DMS79 treated with DMSO at 0.1 percent for 48 hours (cell line): Measurements from ENCODE around the gene TUBB6.

Source experiments
- DNase-seq: peaks from one replicate; lab custom pipeline; 2025; lab: John Stamatoyannopoulos, UW

The TUBB6 gene

DNA sequence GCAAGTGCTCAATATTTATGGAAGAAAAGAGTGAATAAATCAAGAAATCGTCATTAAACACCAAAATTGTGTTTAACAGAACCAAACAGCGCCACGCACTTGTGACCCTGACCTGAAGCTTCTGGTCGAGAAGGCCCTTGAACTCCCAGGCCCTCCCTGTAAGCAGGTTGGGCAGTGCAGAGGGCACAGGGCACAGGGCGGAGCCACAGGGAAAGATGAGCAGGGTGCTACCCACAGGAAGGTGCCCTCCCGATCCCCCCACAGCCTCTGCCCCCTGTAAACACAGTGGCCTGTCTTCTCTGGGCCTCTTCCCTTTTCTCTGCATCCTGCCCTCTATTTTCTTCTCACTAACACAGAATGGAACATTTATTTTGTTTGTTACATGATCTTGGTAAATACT, 16.9 kb upstream of the TUBB6 start:
- DNase-seq: no peak

DNA sequence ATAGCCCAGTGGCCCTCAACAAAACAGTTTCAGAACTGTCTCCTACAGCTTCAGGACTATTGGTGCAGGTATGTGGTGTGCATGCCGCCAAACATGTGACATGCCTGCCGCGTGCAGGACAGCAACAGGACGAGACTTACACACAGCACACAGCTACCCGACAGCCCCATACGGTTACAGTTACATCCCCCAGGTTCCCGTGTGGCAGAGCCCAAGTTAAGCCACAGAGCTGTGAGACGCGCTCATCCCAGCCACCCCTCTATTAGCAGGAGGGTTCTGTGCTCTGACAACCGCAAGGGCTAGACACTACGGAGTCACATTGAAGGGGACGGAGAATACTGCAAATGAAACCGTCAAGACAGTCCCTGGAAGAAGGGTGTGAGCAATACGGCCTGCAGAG, 16.4 kb upstream of the TUBB6 start:
- DNase-seq: no peak

DNA sequence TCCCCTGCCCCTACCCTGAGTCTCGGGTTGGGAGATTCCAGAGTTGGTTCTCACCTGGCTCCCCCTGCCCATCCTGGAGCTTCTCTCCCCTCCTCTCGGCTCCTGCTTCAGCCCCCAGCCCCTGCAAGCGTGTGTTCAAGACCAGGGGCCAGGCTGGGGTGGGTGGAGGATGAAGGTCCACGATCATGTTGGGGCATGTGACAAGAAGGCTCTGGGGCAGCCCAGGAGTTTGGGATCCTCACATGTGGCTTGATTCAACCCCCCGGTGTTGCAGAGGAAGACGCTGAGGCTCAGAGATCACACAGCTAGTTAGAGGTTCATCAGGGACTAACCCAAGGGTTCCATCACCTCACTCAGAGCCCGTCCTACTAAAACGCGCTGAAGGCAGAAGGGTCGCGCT, 14.2 kb upstream of the TUBB6 start:
- DNase-seq: no peak

DNA sequence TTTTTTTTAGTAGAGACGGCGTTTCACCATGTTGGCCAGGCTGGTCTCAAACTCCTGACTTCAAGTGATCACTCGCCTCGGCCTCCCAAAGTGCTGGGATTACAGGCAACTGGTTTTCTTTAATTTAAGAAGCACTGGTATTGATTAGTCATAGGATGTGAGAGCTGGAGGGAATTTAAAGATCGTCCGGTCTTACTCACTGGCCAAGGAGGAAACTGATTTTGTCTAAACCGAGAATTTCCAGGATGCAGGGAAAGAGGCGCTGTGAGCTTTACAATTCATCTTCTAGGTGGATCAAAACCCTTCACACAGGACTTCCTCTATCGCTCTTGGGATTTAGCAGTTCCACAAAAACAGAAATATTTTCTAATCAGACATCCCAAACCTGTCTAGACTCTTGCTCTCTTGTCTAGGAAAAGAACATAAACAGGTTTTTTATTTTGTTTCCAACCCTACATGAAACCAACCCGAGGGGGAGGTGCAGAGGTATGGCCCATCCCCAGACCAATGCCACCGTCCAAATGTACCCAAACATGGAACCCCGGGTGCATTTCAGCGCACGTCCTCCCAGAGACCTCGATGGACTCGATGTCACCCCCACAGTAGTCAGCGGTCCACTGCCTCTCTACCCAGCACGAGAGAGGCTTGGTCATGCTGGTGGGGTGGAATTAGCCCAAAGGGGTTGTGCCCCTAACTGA, 12.5 kb upstream of the TUBB6 start:
- no peak for DNase-seq

DNA sequence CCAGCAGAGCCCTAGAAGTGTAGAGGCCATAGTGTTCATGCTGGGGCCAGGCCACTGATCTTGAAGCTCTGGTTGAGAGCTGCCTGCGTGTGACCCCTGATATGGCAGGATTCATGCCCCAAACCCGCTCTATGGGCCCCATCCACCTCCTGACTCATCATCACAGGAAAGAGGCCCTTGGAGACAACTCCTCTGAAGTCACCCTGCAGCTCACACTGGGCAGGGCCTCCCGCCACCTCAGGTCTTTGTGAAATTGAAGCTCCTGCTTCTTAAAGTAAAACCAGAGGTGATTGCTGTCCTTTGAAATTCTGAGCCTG, 12.0 kb upstream of the TUBB6 start:
- no peak for DNase-seq

DNA sequence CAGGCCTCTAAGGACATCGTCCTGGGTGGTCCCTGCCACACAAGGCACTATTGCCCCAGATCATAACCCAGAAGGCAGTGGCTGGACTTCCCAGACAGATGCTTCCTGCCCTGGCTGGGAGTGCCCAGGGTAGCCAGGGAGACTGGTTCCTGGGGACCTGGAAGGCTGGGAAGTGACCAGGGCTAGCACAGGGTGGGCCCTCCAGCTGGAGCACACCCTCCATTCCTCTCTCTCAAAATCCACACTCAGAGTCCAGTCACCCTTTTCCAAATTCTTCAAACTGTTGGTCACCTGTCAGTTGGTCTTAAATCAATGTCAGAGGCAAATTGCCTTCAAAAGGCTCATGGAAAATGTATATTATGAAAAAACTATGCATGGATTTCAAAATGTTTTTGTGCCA, 11.6 kb upstream of the TUBB6 start:
- DNase-seq: no peak

DNA sequence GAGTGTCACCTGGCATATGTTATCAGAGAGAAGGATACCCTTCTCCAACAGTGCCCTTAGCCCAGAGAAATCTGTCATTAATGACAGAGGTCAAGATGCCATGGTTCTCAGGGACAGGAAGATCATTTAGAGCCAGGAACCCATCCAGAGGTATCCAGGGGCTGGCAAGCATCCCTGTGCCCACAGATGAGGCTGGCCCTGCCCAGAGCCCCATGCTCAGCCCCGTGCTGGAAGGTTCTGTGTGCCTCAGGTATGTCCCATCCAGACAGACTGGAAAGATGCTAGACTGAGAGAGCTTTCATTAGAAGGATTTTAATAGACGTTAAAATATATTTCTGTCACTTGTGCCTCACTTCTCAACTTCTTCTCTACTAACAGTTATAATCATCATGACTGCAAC, 8.2 kb upstream of the TUBB6 start:
- no peak for DNase-seq

DNA sequence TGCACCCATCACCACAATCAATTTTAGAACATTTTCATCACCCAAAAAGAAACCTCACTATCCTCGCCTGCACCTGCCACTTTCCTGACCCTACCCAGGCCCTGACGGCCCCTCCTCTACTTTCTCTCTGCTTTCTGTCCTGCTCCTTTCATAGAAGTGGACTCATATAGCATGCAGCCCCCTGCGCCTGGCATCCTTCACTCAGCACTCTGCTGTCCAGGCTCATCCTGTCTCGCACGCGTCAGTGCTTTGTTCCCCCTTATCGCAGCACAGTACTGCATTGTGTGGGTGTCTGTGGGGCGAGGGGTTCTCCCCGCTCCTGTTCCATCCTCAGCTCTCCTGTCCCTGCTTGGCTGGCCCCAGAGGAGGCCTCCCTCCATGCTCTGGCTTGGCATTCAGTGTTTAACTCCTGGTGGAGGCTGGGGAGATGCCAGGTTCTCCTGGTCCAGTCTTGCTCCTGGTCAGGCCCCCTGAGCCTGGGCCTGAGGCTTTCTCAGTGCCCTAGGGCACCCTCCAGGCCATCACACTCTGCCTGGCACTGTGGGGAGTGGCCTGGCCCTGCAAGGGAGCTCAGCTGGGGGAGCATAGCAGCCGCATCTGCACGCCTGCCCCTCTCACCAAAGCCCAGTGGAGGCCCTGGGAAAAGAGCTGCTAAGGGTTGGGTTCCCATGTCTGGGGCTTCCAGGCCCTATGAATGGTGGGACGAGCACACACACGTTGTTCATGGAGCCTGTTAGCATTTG, 6.6 kb upstream of the TUBB6 start:
- no peak for DNase-seq

DNA sequence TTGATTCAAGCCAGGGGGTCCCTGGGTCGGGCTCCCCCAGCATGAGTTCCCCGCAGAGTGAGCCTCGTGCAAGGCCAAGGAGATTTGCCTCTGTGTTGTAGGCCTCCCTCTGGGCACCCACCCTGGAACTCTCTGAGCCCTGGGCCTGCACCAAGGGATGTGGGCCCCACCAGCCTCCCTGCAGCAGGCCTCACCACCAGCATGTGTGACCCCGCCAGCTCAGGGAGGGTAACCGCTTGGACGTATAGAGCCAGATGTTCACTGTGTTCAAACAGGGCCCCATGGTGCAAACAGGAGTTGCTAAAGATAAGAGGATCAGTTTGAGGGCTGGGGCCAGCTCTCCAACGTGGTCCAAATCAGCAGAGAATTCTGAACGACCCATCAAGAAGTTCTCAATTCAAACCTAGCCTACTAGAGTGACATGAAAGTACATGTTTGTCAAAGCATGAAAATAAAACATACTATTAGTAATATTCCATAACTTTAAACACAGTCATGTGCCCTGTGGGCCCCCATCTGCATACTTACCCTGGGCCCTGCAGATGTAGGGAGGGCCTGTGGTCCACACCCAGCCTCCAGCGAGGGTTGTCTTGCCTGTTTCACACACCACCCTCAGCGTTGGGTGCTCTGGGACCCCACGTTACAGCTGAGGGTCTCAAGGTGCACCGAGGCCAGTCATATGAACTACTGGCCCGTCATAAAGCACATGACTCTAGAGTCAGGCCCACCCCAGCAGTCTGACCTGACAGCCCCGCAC, 5.5 kb upstream of the TUBB6 start:
- no peak for DNase-seq

DNA sequence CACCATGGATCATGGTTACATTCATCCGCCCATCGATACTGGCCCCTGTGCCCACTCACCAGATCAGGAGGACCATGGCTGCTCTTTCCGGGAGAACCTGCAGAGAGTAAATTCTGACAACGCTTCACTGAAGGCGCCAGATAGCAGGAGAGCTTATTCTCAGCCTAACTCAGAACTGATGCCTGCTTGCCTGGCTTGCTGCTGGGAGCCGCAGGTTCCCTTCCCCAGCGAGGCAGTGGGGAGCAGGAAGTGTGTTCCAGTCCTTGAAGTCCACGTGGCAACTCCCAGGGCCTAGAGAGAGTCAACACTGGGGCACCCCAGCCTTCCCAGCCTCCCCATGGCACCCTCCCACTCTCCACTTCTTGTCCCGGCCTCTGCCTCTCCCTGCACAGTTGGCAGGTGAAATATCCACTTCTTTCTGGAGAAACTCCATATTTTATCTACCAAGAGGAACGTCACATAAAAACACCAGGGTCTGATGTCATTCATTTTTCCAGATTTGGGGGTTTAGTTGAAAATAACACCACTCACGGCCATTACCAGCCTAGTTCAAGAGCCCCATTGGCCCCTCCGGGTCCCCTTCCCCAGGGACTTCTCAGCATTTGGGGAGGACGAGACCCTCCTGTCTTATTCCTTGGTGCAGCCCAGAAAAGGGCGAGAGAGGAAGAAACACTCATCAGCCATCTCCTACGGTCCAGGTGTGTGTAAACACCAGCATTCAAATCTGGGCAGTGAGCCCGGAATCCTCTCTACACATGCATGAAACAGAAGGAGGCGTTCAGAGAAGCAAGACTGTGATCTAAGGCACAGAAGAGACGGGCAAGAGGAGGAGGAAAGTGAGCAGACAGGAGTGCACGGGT, 3.5 kb upstream of the TUBB6 start:
- DNase-seq: peak; percentile 94

DNA sequence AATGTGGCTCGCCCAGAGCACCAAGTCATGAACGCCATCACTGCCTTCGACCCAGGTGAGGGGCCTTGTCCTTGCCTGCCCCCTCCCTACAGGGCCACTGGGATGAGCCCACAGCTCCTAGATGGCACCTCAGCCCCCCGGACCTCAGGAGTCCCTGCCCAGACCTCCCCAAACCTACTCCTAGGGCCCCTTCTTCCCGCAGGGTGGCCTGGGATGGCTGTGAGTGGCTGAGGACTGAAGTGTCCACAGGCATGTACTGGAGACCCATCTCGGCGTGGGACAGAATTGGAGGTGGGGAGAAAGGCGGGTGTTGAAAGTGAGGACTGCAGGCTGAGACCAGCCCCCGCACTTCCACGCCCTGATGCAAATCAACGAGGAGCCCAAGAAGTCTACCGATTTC, 2.8 kb upstream of the TUBB6 start:
- DNase-seq: no peak

DNA sequence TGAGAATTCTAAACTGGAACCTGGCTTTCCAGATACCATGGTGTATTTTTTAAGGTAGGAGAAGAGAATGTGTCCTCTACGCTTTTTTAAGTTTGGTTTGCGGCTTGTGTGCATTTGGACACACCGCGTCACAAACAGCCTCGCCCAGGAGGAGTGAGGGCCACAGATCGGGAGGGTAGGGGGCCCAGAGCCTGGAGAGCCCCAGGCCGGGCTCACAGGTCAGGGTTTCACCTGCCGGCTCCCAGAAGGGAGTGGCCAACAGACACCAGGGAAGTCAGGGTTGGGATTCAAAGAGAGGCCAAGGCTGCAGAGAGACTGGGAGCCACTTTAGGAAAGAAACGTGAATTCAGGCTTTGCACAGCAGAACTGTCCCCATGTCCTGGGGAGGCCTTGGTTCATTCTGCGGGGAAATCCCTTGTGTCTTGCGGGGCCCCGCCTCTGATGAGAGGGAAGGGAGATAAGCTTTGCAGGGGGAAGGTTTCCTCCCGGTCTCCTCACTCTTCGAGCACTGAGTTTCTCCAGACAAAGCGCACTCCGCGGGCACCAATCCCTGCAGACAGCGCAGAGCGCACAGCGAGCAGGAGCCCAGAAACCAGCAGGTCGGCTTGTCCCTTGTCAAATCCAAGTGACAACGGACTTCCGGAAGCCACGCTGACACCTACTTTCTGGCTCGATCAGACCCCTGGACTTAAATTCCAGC, 2.0 kb upstream of the TUBB6 start:
- no peak for DNase-seq

DNA sequence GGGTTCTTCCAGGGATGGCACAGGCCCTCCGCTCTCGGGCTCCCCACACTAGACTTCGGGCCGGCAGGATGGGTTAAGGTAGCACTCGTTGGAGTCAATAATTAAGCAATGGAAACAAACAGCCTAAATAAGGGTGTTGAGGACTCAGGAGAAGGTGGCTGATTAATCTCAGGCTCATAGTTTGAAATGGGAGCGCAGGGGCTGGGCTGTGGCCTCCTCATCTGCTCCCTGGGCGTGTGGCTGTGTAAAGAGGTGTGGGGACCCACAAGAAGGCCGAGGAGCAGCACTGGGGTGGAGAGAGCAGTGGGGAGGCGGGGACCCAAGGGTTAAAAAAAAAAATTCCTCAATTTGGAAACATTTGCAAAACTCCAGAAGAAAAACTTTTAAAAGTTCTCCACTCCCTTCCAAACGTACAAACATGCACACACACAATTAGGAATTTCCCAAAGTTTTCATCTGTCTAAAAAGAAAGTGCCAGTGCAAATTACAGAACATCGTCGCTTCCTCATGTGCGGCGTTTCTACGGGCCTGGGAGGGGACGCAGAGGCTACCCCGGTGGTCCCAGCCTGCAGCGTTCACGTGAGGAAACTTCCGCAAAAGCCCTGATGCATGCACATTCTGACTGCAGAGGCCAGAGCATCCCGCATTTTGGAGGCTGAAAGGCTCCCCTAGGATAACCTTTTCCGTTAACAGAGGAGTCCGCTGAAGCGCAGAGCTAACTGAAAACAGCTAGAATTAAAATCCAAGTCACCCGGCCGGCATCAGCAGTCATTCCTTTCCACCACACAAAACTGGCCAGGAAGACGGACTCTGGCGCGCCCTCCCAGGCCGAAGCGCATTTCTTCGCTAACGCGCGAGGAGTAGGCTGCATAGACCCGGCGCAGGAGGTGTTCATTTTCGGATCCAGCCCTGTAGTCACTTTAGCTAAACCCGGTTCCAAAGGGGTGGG, 1.0 kb upstream of the TUBB6 start:
- DNase-seq: no peak

DNA sequence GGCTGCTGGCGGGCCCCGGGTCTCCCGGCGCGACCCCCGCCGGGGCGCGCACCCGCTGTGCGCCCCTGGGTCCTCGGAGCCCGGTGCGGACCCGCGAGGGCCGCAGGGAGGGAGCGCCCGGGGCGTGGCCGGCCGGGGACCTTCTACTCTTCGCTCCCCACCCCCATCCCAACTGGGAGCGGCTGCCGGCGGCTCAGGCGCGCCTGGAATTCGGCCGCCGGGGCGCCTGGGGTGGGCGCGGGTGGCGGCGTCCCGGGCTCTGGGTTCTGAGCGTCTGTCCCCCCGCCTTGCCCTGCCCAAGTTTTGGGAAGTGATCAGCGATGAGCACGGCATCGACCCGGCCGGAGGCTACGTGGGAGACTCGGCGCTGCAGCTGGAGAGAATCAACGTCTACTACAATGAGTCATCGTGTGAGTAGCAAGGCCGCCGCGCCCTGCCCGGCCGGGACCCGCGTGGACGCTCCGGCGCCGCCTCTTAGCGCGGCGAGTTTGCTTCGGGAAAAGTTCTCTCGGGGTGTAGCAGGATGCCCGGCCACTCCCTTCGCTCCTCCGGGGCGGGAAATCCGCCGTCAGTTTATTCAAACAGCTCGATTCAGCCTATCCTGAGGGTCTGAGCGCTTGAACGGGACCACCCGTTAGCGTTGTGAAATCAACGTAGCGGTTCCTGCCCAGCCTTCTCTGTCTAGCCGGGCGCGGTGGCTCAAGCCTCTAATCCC, 502 bp downstream of the TUBB6 start:
- DNase-seq: no peak

DNA sequence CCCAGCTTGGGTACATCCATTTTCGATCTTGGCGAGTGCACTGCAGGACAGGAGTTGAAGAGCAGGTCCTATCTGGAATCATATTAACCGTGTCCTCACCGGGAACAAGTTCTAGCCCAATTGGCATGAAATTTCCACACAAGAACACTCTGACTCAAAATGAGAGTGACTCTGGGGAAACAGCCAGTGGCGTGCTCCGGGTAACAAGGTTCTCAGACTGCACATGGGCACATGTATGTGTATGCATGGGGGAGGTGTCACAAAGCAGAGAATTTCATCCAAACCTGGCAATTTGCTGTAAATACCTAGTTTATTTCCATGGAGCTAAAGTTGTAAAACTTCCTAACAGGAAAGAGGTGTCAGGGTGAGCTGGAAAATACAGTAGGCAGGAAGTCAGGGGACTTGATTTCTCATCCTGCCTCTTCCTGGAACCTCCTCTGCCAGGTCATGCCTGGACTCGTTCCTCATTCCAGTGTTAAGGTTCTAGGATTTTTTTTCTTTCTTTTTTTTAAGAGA, 1.7 kb downstream of the TUBB6 start:
- DNase-seq: no peak

DNA sequence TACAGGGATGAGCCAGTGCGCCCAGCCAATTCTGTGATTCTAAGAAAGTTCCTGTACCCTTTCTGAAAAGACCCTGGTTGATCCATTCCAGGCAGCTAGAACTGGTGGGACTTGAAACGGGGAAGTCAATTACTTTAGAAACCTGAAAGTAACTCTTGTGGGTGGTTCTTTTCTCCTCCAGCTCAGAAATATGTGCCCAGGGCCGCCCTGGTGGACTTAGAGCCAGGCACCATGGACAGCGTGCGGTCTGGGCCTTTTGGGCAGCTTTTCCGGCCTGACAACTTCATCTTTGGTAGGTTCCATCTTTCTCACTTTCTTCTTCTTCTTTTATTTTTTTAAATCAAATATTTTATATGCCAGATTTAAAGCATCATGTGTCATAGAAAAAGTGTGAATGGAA, 2.7 kb downstream of the TUBB6 start:
- no peak for DNase-seq

DNA sequence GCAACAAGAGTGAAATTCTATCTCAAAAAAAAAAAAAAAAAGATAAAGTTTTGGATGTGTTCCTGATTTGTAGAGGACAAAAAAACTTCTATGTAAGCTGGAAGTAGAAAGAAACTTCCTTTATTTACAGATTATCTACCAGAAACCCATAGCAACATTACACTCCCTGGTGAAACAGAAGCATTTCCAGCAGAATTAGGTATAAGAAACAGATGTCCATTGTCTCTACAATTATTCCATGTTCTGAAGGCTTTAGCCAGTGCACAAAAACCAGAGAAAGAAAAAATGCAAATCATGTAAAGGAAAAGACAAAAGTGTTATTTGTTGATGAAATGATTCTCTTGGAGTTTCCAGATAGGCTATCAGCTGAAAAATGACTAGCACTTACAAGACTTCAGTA, 4.9 kb downstream of the TUBB6 start:
- no peak for DNase-seq

DNA sequence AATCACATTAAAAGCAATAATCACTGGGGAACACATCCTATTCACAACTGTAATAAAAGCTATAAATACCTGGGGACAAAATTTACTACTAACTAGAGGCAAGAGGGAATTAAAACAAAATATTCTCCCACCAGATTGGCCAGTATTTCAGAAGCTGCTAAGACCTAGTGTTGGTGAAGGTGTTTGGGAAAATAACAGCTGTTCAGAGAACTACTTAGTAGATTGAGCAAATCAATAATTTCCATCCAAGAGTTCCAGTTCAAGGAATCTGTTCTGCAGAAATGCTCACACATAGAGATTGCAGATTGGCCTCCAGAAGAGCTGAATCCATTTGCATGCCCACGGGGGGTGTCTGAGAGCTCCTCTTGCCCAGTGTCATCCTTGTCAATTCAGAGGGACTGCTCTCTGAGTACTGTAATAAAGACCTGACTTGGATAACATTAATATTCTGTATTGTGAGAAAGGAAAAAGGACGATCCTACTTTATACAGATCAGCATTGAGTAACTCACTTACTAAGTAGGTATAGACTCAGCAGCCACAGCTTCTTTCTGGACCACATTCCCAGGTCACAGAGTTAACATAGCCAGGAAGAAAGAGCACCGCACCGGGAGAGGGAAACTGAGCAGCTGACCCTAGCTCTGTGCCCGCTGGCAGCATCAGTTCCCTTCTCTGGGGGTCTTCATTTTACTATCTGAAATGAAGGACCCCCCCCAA, 5.6 kb downstream of the TUBB6 start:
- DNase-seq: no peak
